SK-N-SH (cell line): Measurements from ENCODE around the gene TBXT. TPM values are rescaled to one million over a fixed set of nuclear protein-coding genes. Genes with fewer than 3 reads are reported as not detected.

Experiments
- CTCF ChIA-PET: fragments of 300-600, 350-600 bp; formaldehyde crosslinking; extraction: SDS; loops from one replicate; lab custom pipeline; 2021; lab: Yijun Ruan, JAX
- POLR2A ChIA-PET: fragments of 350-600 bp; sonication (Branson Sonifier 250); formaldehyde crosslinking; extraction: SDS; loops from one replicate; lab custom pipeline; 2020; ENCODE audit warnings: antibody characterized with exemption, inconsistent platforms; lab: Yijun Ruan, JAX
- DNase-seq: peaks from one replicate; pipeline ENCODE4 v3.0.0; 2012
- H2AFZ ChIP-seq: fragments of 200-600 bp; sonication (generic); 2 replicates; pipeline ENCODE4 v1.8.1; 2016; ENCODE audit warnings: antibody characterized with exemption, mild to moderate bottlenecking, low read depth
- H3F3A ChIP-seq: fragments of 200-600 bp; sonication (generic); replicated peaks from 2 replicates; pipeline ENCODE3; 2016; ENCODE audit warnings: antibody characterized with exemption, mild to moderate bottlenecking; ENCODE audit not compliant: insufficient read depth
- H3K27ac ChIP-seq, 2 experiments: fragments of 200-500 bp in 1 of 2; fragments of 200-600 bp in 1 of 2; sonication (Bioruptor generic) in 1 of 2; sonication (generic), shearing (Covaris generic) in 1 of 2; 2 replicates each; pipeline versions ENCODE4 v1.5.1 to v1.6.1; 2014 to 2016; ENCODE audit warnings: low read depth in 2 of 2, inconsistent platforms in 1 of 2, low read length in 1 of 2, mild to moderate bottlenecking in 1 of 2, mixed read lengths in 1 of 2
- H3K27me3 ChIP-seq: fragments of 200-600 bp; sonication (generic), shearing (Covaris generic); 2 replicates; pipeline ENCODE4 v1.6.1; 2016; ENCODE audit warnings: mixed run types; ENCODE audit not compliant: insufficient read depth
- H3K36me3 ChIP-seq, 2 experiments: fragments of 200-500 bp in 1 of 2; fragments of 200-600 bp in 1 of 2; sonication (Bioruptor generic) in 1 of 2; sonication (generic) in 1 of 2; replicated peaks in 1 of 2; 2 replicates each; pipeline versions ENCODE3 to v1.5.1; 2014 to 2016; ENCODE audit warnings: low read length in 1 of 2, mild to moderate bottlenecking in 1 of 2; ENCODE audit not compliant: insufficient read depth in 2 of 2, control insufficient read depth in 1 of 2
- H3K4me1 ChIP-seq, 2 experiments: fragments of 200-500 bp in 1 of 2; fragments of 200-600 bp in 1 of 2; sonication (Bioruptor generic) in 1 of 2; sonication (generic), shearing (Covaris generic) in 1 of 2; 2 replicates each; pipeline versions ENCODE4 v1.5.1 to v1.6.1; 2014 to 2016; ENCODE audit warnings: low read depth in 1 of 2, low read length in 1 of 2, mixed run types in 1 of 2; ENCODE audit not compliant: insufficient read depth in 2 of 2, control insufficient read depth in 1 of 2
- H3K4me2 ChIP-seq: fragments of 200-600 bp; sonication (generic), shearing (Covaris generic); 2 replicates; pipeline ENCODE4 v1.6.1; 2017; ENCODE audit warnings: mixed run types
- H3K4me3 ChIP-seq, 2 experiments: fragments of 200-500 bp in 1 of 2; fragments of 200-600 bp in 1 of 2; sonication (Bioruptor generic) in 1 of 2; sonication (generic), shearing (Covaris generic) in 1 of 2; 2 replicates each; pipeline versions ENCODE4 v1.5.1 to v1.8.1; 2014 to 2016; ENCODE audit warnings: low read depth in 2 of 2, inconsistent platforms in 1 of 2, low read length in 1 of 2, mild to moderate bottlenecking in 1 of 2, mixed read lengths in 1 of 2, moderate library complexity in 1 of 2
- H3K79me2 ChIP-seq: fragments of 200-600 bp; sonication (generic); 2 replicates; pipeline ENCODE4 v1.8.1; 2017; ENCODE audit warnings: mild to moderate bottlenecking; ENCODE audit not compliant: insufficient read depth
- H3K9ac ChIP-seq: fragments of 200-600 bp; sonication (generic); 2 replicates; pipeline ENCODE4 v1.6.1; 2017; ENCODE audit warnings: mixed run types
- H3K9me2 ChIP-seq: fragments of 200-600 bp; sonication (generic); 2 replicates; pipeline ENCODE4 v1.6.1; 2017; ENCODE audit warnings: mixed run types
- H3K9me3 ChIP-seq: fragments of 200-600 bp; sonication (generic); 2 replicates; pipeline ENCODE4 v1.6.1; 2017; ENCODE audit warnings: mixed run types, mild to moderate bottlenecking, moderate library complexity
- H4K20me1 ChIP-seq: fragments of 200-600 bp; sonication (generic); 2 replicates; pipeline ENCODE4 v1.6.1; 2017; ENCODE audit warnings: mild to moderate bottlenecking, mixed run types; ENCODE audit not compliant: insufficient read depth
- EZH2phosphoT487 ChIP-seq: fragments of 200-600 bp; sonication (generic); IDR thresholded peaks from 2 replicates; pipeline ENCODE4 v1.6.1; 2017; ENCODE audit warnings: low read depth, mixed run types, mild to moderate bottlenecking, antibody characterized with exemption, moderate library complexity, borderline replicate concordance
- FOSL2 ChIP-seq: IDR thresholded peaks from 2 replicates; pipeline ENCODE4 v1.4.0; 2012; ENCODE audit warnings: low read depth, mild to moderate bottlenecking, moderate library complexity, borderline replicate concordance
- FOXJ3 ChIP-seq: sonication (generic); formaldehyde crosslinking; IDR thresholded peaks from 2 replicates; pipeline ENCODE4 v1.5.1; 2020; ENCODE audit warnings: mild to moderate bottlenecking, missing genetic modification reagents
- FOXM1 ChIP-seq: IDR thresholded peaks from 2 replicates; pipeline ENCODE4 v1.4.0; 2012; ENCODE audit warnings: low read depth, mild to moderate bottlenecking
- IRF3 ChIP-seq: fragments of 150-350 bp; IDR thresholded peaks from 2 replicates; pipeline ENCODE4 v1.6.1; 2016; ENCODE audit warnings: mild to moderate bottlenecking, low read depth, low read length
- JUND ChIP-seq: IDR thresholded peaks from 2 replicates; pipeline ENCODE4 v1.4.0; 2012
- MEF2A ChIP-seq: IDR thresholded peaks from 2 replicates; pipeline ENCODE4 v1.4.0; 2012; ENCODE audit warnings: low read depth, borderline replicate concordance
- NFIC ChIP-seq: IDR thresholded peaks from 2 replicates; pipeline ENCODE4 v1.4.0; 2012; ENCODE audit warnings: borderline replicate concordance
- NRF1 ChIP-seq: IDR thresholded peaks from 2 replicates; pipeline ENCODE4 v1.6.1; 2012; ENCODE audit warnings: low read depth, mild to moderate bottlenecking, low read length
- POLR2AphosphoS5 ChIP-seq: IDR thresholded peaks from 2 replicates; pipeline ENCODE4 v1.6.1; 2012; ENCODE audit warnings: low read depth, low read length
- RCOR1 ChIP-seq: fragments of 150-350 bp; IDR thresholded peaks from 2 replicates; pipeline ENCODE4 v1.6.1; 2017; ENCODE audit warnings: antibody characterized with exemption, low read length
- REST ChIP-seq: IDR thresholded peaks from 2 replicates; pipeline ENCODE4 v1.6.1; 2012; ENCODE audit warnings: mild to moderate bottlenecking, low read depth, low read length, moderate library complexity
- SMC3 ChIP-seq: IDR thresholded peaks from 2 replicates; pipeline ENCODE4 v1.6.1; 2012; ENCODE audit warnings: low read depth, low read length, improper control_type of control experiment
- TCF12 ChIP-seq: IDR thresholded peaks from 2 replicates; pipeline ENCODE4 v1.4.0; 2012
- USF1 ChIP-seq: IDR thresholded peaks from 2 replicates; pipeline ENCODE4 v1.4.0; 2012; ENCODE audit warnings: low read depth, borderline replicate concordance
- WGBS: methylation state at CpG from one replicate; pipeline ENCODE4 v1.1.6; 2017; ENCODE audit warnings: low lambda C conversion rate; 5-methylcytosine and 5-hydroxymethylcytosine counted together
- polyA plus RNA-seq, 3 experiments: library from polyadenylated mRNA; depleted of rRNA; stranded (reverse); fragments of >200 nt; gene quantifications; 2 replicates each; pipeline ENCODE4 v1.2.3, GENCODE V29; 2012

Gene TBXT
- polyA plus RNA-seq, 1 of the 3 experiments (the other 2 are of a cell fraction), result not detected

- TF ChIP-seq IRF3 (no peak), FOXJ3 (CRISPR knock-in tag) (no peak), TCF12 (no peak), FOSL2 (no peak), NRF1 (no peak), USF1 (no peak), RCOR1 (no peak), JUND (no peak), NFIC (no peak)
Measured at GRCh38 chr6:166206510-166207283, 39.0 kb upstream of the TBXT start (continued).

GRCh38 chr6:166206066-166206465, 38.4 kb upstream of the TBXT start:
- ChIA-PET POLR2A (no interaction called here), CTCF (interaction anchor here (0.7 to 1.2 kb wide), 2 partner anchors 10 to 49 kb away, joined by 3 read pairs; no protein-coding TSS in a partner anchor)
- Histone ChIP-seq H3K27me3 (no peaks in the 10 kb centered on the region; the same call in 1 of the 2 replicates), H2AFZ (no peak overlapping the region), H3K4me1 (no peaks in the 10 kb centered on the region), H3K9ac (no peak overlapping the region), H3K79me2 (no peaks in the 10 kb centered on the region), H3K9me3 (no peaks in the 10 kb centered on the region; the same call in 1 of the 2 replicates), H3K9me2 (no peaks in the 10 kb centered on the region), H3F3A (no peaks in the 10 kb centered on the region), H3K4me3 (no peak overlapping the region), H3K27ac (no peak overlapping the region), H4K20me1 (no peaks in the 10 kb centered on the region), H3K36me3 (no peaks in the 10 kb centered on the region), H3K4me2 (no peak overlapping the region)
- 44% methylated on average over 9 of the region's 9 CpGs for WGBS
- no peak for TF ChIP-seq POLR2AphosphoS5
- no peak for TF ChIP-seq FOXM1
- no peak for TF ChIP-seq FOSL2
- no peak for TF ChIP-seq MEF2A
- no peak for TF ChIP-seq EZH2phosphoT487
- TF ChIP-seq TCF12, result no peak
- TF ChIP-seq USF1, result no peak
- no peak for TF ChIP-seq SMC3
- no peak for TF ChIP-seq REST
- no peak for DNase-seq
